GM19023 (cell line): ENCODE measurements around the gene PFKFB1.

Source experiments
- ATAC-seq: cut with Tn5 transposase; IDR thresholded peaks from one replicate; pipeline ENCODE4 v1.9.1; 2021; ENCODE audit warnings: mild to moderate bottlenecking, moderate library complexity; ENCODE audit not compliant: unreplicated experiment

PFKFB1 gene

GRCh38 chrX:54928876-54929275, 65.1 kb downstream of the PFKFB1 start:
- no peak for ATAC-seq

- ATAC-seq: no peak
Measured at GRCh38 chrX:54926978-54927377, 67.0 kb downstream of the PFKFB1 start.

GRCh38 chrX:54923376-54923775, 70.6 kb downstream of the PFKFB1 start:
- ATAC-seq: no peak

GRCh38 chrX:54922547-54922946, 71.4 kb downstream of the PFKFB1 start:
- ATAC-seq: no peak

GRCh38 chrX:54921427-54922021, 72.5 kb downstream of the PFKFB1 start:
- no peak for ATAC-seq

GRCh38 chrX:54920610-54921426, 73.2 kb downstream of the PFKFB1 start, which contains the start of gene TRO:
Gene TRO, plus strand, starts transcription at chrX:54920824. Its CDS starts 1,423 bp downstream, at chrX:54922247.
- no peak for ATAC-seq

- ATAC-seq: no peak
Measured at GRCh38 chrX:54909941-54910340, 84.0 kb downstream of the PFKFB1 start.

- no peak for ATAC-seq
Measured at GRCh38 chrX:54894159-54894558, 99.8 kb downstream of the PFKFB1 start.

GRCh38 chrX:54891573-54891972, 102.4 kb downstream of the PFKFB1 start:
- no peak for ATAC-seq

- no peak for ATAC-seq
Measured at GRCh38 chrX:54885740-54886139, 108.2 kb downstream of the PFKFB1 start.
